Astrocyte (in vitro differentiated cells and primary cell): ENCODE results near the gene ACKR1.

ENCODE experiments used
- CTCF ChIP-seq: IDR thresholded peaks from 2 replicates; pipeline ENCODE4 v1.5.1; 2011; ENCODE audit warnings: low read depth, mild to moderate bottlenecking, inconsistent platforms, low read length, moderate library complexity; ENCODE audit not compliant: insufficient read depth
- EZH2 ChIP-seq: IDR thresholded peaks from 2 replicates; pipeline ENCODE4 v1.6.1; 2012; ENCODE audit warnings: mild to moderate bottlenecking, low read length, inconsistent platforms; ENCODE audit not compliant: insufficient read depth

GRCh38 chr1:159181328-159182024 is 23.2 kb upstream of the ACKR1 start:
- no peak for TF ChIP-seq CTCF
- TF ChIP-seq EZH2: no peak
